Measurements from ENCODE around the gene ZIC5. TPM values are rescaled to one million over a fixed set of nuclear protein-coding genes. Genes with fewer than 3 reads are reported as not detected.

Gene ZIC5
- total and polyA plus RNA-seq, 8 donors = 0.06 TPM; not detected in 7

GRCh38 chr13:99965329-99966000, 6.1 kb downstream of the ZIC5 start:
- intact Hi-C loops (cut with DNase I) = no loop called here
- 75 to 79% methylated on average over 9 of the region's 9 CpGs for WGBS, 2 donors
- TF ChIP-seq CTCF (IDR thresholded peaks at IDR 0.05) = no peak
- H3K27ac ChIP-seq = no peak overlapping the region
- FAIRE-seq (no peak), ATAC-seq (no peak), DNase-seq (no peak)
- peaks cover 0 to 11% (median 7%) of the 10 kb centered on the region in 3 donors for H3K4me1 ChIP-seq
- peaks cover 6 to 65% (median 23%) of the 10 kb centered on the region in 4 donors for H3K27me3 ChIP-seq
- H3K36me3 ChIP-seq = no peaks in the 10 kb centered on the region
- H3K4me3 ChIP-seq = no peak overlapping the region
- H3K9me3 ChIP-seq = no peaks in the 10 kb centered on the region

GRCh38 chr13:99963816-99964339, 7.7 kb downstream of the ZIC5 start:
- intact Hi-C loops (cut with DNase I) = no loop called here
- H3K27ac ChIP-seq = no peak overlapping the region
- TF ChIP-seq CTCF (IDR thresholded peaks at IDR 0.05) = no peak
- no peaks in the 10 kb centered on the region for H3K36me3 ChIP-seq
- ATAC-seq = no peak
- peaks cover 11 to 66% (median 21%) of the 10 kb centered on the region in 4 donors for H3K27me3 ChIP-seq
- no peak overlapping the region for H3K4me3 ChIP-seq
- 32 to 47% methylated on average over 3 of the region's 3 CpGs for WGBS, 2 donors
- H3K9me3 ChIP-seq = no peaks in the 10 kb centered on the region
- DNase-seq = no peak
- H3K4me1 ChIP-seq = peaks cover 0 to 20% (median 7%) of the 10 kb centered on the region in 3 donors
- no peak for FAIRE-seq

- DNase-seq (no peak), FAIRE-seq (no peak), ATAC-seq (no peak)
- H3K4me3 ChIP-seq = no peak overlapping the region
- H3K27me3 ChIP-seq = peaks cover 7 to 64% (median 33%) of the 10 kb centered on the region in 4 donors
- TF ChIP-seq CTCF (IDR thresholded peaks at IDR 0.05) = no peak
- no peak overlapping the region for H3K27ac ChIP-seq
- H3K36me3 ChIP-seq = no peaks in the 10 kb centered on the region
- H3K9me3 ChIP-seq = no peaks in the 10 kb centered on the region
- peaks cover 0 to 11% (median 0%) of the 10 kb centered on the region in 3 donors for H3K4me1 ChIP-seq
- intact Hi-C loops (cut with DNase I) = no loop called here
- 42 to 60% methylated on average over 1 of the region's 1 CpG for WGBS, 2 donors
Measured at GRCh38 chr13:99962242-99962641, 9.3 kb downstream of the ZIC5 start.

- Histone ChIP-seq H3K27me3 (peaks cover 10 to 68% (median 34%) of the 10 kb centered on the region in 4 donors), H3K4me1 (peaks cover 0 to 15% (median 4%) of the 10 kb centered on the region in 3 donors), H3K4me3 (no peak overlapping the region), H3K27ac (no peak overlapping the region), H3K9me3 (no peaks in the 10 kb centered on the region), H3K36me3 (no peaks in the 10 kb centered on the region)
- intact Hi-C loops (cut with DNase I) = no loop called here
- ATAC-seq (no peak), FAIRE-seq (no peak), DNase-seq (no peak)
- TF ChIP-seq CTCF (IDR thresholded peaks at IDR 0.05) = no peak
- WGBS, 2 donors = 57 to 59% methylated on average over 8 of the region's 8 CpGs
Measured at GRCh38 chr13:99961636-99962035, 9.9 kb downstream of the ZIC5 start.

Measured in pancreas (tissue), 10 donors.